Neural cell (in vitro differentiated cells): ENCODE data around the gene ABHD14A.

Source experiments
- EP300 ChIP-seq: fragments of 450-650 bp; conservative IDR thresholded peaks from 2 replicates; pipeline ENCODE4 v1.6.1; 2014; ENCODE audit warnings: antibody characterized with exemption, mild to moderate bottlenecking, moderate library complexity; ENCODE audit not compliant: poor library complexity, severe bottlenecking
- EZH2 ChIP-seq: fragments of 200-600, 300-800 bp; shearing (Covaris generic), sonication (generic); IDR thresholded peaks from 2 replicates; pipeline ENCODE4 v1.6.1; 2014; ENCODE audit warnings: antibody characterized with exemption, low read length, borderline replicate concordance, mild to moderate bottlenecking; ENCODE audit not compliant: insufficient read depth, poor library complexity, severe bottlenecking
- MXI1 ChIP-seq: fragments of 450-650 bp; conservative IDR thresholded peaks from 2 replicates; pipeline ENCODE4 v1.6.1; 2014; ENCODE audit warnings: antibody characterized with exemption, mild to moderate bottlenecking; ENCODE audit not compliant: poor library complexity, severe bottlenecking
- POLR2AphosphoS5 ChIP-seq: IDR thresholded peaks from 2 replicates; pipeline ENCODE4 v1.6.1; 2012
- RAD21 ChIP-seq: fragments of 450-650 bp; conservative IDR thresholded peaks from 2 replicates; pipeline ENCODE4 v1.6.1; 2014; ENCODE audit warnings: antibody characterized with exemption, mild to moderate bottlenecking, moderate library complexity
- SMC3 ChIP-seq: fragments of 450-650 bp; conservative IDR thresholded peaks from 2 replicates; pipeline ENCODE4 v1.6.1; 2014; ENCODE audit warnings: antibody characterized with exemption, mild to moderate bottlenecking, moderate library complexity; ENCODE audit not compliant: poor library complexity
- TAF1 ChIP-seq: IDR thresholded peaks from 2 replicates; pipeline ENCODE4 v1.6.1; 2012; ENCODE audit warnings: low read depth
- TF ChIP-seq, protein P1 (sequence below): fragments of 450-650 bp; IDR thresholded peaks from 2 replicates; pipeline ENCODE4 v1.5.1; 2014; ENCODE audit warnings: antibody characterized with exemption, mild to moderate bottlenecking, moderate library complexity; ENCODE audit not compliant: poor library complexity, severe bottlenecking
- TF ChIP-seq, protein P2 (sequence below): IDR thresholded peaks from 2 replicates; pipeline ENCODE4 v1.6.1; 2012; ENCODE audit warnings: borderline replicate concordance

DNA sequence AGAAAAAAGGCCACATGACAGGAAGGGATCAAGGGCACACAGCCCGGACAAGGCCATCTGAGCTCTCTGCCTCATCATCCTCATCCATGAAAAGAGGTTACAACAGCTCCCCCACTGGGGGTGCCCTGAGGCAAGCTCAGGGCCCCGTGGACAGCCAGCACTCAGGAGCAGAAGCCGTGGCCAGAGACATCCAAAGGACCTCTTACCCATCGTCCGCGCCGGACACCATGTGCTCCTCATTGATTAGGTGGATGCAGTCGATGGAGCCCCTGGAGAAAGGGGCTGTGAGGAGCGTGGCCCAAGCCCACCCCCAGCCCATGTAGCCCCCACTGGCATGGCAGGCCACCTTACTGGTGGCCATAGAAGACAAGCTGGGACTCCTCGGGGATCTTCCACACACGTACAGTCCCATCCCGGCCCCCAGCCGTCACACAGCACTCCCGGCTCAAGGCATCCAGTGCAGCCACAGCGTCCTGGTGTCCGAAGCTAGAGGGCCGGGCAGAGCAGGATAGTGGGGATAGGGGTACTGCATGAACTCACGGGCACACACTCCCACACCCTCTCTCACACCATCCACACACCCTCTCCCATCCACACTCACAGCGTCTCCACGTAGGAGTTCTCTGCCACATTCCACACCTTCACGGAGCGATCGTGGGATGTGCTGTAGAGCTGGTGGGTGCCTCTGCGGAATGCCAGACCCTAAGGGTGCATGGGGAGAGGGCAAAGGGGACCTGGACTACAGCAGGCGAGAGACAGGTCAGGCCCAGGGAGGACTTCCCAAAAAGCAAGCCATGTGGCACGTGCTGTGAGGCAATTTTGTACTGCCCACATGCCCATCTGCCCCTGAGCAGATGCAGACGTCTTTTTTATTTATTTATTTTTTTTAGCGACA lies 39.6 kb upstream of the ABHD14A start:
- TF ChIP-seq RAD21 (no peak), POLR2AphosphoS5 (no peak), EZH2 (no peak), SMC3 (no peak), EP300 (no peak), TAF1 (no peak), MXI1 (no peak)
- TF ChIP-seq, protein P1, sequence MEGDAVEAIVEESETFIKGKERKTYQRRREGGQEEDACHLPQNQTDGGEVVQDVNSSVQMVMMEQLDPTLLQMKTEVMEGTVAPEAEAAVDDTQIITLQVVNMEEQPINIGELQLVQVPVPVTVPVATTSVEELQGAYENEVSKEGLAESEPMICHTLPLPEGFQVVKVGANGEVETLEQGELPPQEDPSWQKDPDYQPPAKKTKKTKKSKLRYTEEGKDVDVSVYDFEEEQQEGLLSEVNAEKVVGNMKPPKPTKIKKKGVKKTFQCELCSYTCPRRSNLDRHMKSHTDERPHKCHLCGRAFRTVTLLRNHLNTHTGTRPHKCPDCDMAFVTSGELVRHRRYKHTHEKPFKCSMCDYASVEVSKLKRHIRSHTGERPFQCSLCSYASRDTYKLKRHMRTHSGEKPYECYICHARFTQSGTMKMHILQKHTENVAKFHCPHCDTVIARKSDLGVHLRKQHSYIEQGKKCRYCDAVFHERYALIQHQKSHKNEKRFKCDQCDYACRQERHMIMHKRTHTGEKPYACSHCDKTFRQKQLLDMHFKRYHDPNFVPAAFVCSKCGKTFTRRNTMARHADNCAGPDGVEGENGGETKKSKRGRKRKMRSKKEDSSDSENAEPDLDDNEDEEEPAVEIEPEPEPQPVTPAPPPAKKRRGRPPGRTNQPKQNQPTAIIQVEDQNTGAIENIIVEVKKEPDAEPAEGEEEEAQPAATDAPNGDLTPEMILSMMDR, result no peak
- TF ChIP-seq, protein P2, sequence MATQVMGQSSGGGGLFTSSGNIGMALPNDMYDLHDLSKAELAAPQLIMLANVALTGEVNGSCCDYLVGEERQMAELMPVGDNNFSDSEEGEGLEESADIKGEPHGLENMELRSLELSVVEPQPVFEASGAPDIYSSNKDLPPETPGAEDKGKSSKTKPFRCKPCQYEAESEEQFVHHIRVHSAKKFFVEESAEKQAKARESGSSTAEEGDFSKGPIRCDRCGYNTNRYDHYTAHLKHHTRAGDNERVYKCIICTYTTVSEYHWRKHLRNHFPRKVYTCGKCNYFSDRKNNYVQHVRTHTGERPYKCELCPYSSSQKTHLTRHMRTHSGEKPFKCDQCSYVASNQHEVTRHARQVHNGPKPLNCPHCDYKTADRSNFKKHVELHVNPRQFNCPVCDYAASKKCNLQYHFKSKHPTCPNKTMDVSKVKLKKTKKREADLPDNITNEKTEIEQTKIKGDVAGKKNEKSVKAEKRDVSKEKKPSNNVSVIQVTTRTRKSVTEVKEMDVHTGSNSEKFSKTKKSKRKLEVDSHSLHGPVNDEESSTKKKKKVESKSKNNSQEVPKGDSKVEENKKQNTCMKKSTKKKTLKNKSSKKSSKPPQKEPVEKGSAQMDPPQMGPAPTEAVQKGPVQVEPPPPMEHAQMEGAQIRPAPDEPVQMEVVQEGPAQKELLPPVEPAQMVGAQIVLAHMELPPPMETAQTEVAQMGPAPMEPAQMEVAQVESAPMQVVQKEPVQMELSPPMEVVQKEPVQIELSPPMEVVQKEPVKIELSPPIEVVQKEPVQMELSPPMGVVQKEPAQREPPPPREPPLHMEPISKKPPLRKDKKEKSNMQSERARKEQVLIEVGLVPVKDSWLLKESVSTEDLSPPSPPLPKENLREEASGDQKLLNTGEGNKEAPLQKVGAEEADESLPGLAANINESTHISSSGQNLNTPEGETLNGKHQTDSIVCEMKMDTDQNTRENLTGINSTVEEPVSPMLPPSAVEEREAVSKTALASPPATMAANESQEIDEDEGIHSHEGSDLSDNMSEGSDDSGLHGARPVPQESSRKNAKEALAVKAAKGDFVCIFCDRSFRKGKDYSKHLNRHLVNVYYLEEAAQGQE, result no peak
